HL-60 (cell line): ENCODE results near the gene FAM53A.

Experiments
- DNase-seq, 2 experiments: peaks; one replicate each; pipeline ENCODE4 v3.0.0-alpha.2; 2010 to 2020; ENCODE audit warnings: low read depth in 1 of 2, low spot score in 1 of 2
- H3K27ac ChIP-seq: fragments of 250-450 bp; sonication (Bioruptor Pico); replicated peaks from 2 replicates; pipeline ENCODE4 v1.5.1; 2020; ENCODE audit warnings: mild to moderate bottlenecking, moderate library complexity
- H3K27me3 ChIP-seq: fragments of 250-450 bp; sonication (Bioruptor Pico); 2 replicates; pipeline ENCODE4 v1.5.1; 2021; ENCODE audit warnings: mild to moderate bottlenecking, moderate library complexity; ENCODE audit not compliant: insufficient read depth, poor library complexity, severe bottlenecking
- H3K4me3 ChIP-seq: replicated peaks from 2 replicates; pipeline ENCODE4 v1.5.1; 2011; ENCODE audit warnings: mild to moderate bottlenecking, control low read depth, low read length; ENCODE audit not compliant: insufficient read depth
- CTCF ChIP-seq: IDR thresholded peaks from one replicate; pipeline ENCODE4 v1.5.1; 2011; ENCODE audit warnings: low read length, control low read depth, inconsistent platforms; ENCODE audit not compliant: insufficient read depth
- GABPA ChIP-seq: IDR thresholded peaks from 2 replicates; pipeline ENCODE4 v1.6.1; 2012; ENCODE audit warnings: low read depth
- POLR2AphosphoS5 ChIP-seq: IDR thresholded peaks from 2 replicates; pipeline ENCODE4 v1.6.1; 2012; ENCODE audit warnings: low read depth
- REST ChIP-seq: IDR thresholded peaks from 2 replicates; pipeline ENCODE4 v1.6.1; 2012; ENCODE audit warnings: low read depth; ENCODE audit not compliant: insufficient replicate concordance
- SPI1 ChIP-seq: IDR thresholded peaks from 2 replicates; pipeline ENCODE4 v1.6.1; 2012; ENCODE audit warnings: low read depth, mild to moderate bottlenecking, borderline replicate concordance

Gene FAM53A

GRCh38 chr4:1648962-1649361, 35.2 kb downstream of the FAM53A start:
- Histone ChIP-seq H3K27ac (no peak overlapping the region), H3K27me3 (no peaks in the 10 kb centered on the region), H3K4me3 (no peak overlapping the region)
- no peak for DNase-seq
- TF ChIP-seq GABPA = no peak
- TF ChIP-seq CTCF = no peak
- TF ChIP-seq REST = no peak
- no peak for TF ChIP-seq SPI1
- TF ChIP-seq POLR2AphosphoS5 = no peak

- no peak overlapping the region for H3K4me3 ChIP-seq
- no peaks in the 10 kb centered on the region for H3K27me3 ChIP-seq
- no peak for DNase-seq
- H3K27ac ChIP-seq = no peak overlapping the region
- TF ChIP-seq CTCF (no peak), SPI1 (no peak), POLR2AphosphoS5 (no peak)
These were observed 36.7 kb downstream of the FAM53A start for GRCh38 chr4:1647432-1647831.

GRCh38 chr4:1646690-1647089, 37.4 kb downstream of the FAM53A start:
- H3K27me3 ChIP-seq = no peaks in the 10 kb centered on the region
- TF ChIP-seq GABPA (no peak), SPI1 (no peak), CTCF (no peak), REST (no peak), POLR2AphosphoS5 (no peak)

GRCh38 chr4:1644891-1645657, 39.0 kb downstream of the FAM53A start:
- no peak overlapping the region for H3K4me3 ChIP-seq
- DNase-seq = no peak

More at GRCh38 chr4:1646690-1647089, 37.4 kb downstream of the FAM53A start:
- no peak for DNase-seq
- H3K4me3 ChIP-seq = no peak overlapping the region
- H3K27ac ChIP-seq = no peak overlapping the region

More at GRCh38 chr4:1644891-1645657, 39.0 kb downstream of the FAM53A start:
- Histone ChIP-seq H3K27me3 (no peaks in the 10 kb centered on the region), H3K27ac (no peak overlapping the region)
- TF ChIP-seq SPI1 = no peak
- TF ChIP-seq CTCF = no peak
- no peak for TF ChIP-seq POLR2AphosphoS5
- TF ChIP-seq REST = no peak
- TF ChIP-seq GABPA = no peak
